GM12801 (cell line): Measurements from ENCODE around the gene EPB41.

ENCODE experiments used
- CTCF ChIP-seq: IDR thresholded peaks from one replicate; pipeline ENCODE4 v1.5.1; 2011; ENCODE audit warnings: control low read depth; ENCODE audit not compliant: insufficient read length; ENCODE audit errors: extremely low read depth

The EPB41 gene

GRCh38 chr1:28976248-28976647, 61.9 kb downstream of the EPB41 start:
- no peak for TF ChIP-seq CTCF

DNA sequence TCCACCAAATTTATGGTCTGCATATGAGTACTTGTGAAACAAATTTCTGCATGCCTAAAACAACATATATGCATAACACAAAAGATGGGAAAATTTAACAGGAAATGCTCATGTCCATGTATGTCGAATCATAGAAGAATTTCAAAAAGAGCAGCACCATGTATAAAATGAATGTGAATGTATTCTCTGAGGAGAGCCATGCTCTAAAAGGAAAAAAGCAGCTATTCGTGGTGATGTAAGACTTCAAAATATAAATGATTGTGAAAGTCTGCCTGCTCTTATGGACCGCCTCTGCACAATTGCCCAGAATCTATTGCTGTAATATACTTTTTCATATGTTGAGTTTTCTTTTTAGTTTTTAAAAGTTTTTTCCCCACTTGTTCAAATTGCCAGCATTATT, 66.8 kb downstream of the EPB41 start:
- no peak for TF ChIP-seq CTCF

- TF ChIP-seq CTCF, result no peak
Observed at GRCh38 chr1:28982198-28982597, 67.8 kb downstream of the EPB41 start.

DNA sequence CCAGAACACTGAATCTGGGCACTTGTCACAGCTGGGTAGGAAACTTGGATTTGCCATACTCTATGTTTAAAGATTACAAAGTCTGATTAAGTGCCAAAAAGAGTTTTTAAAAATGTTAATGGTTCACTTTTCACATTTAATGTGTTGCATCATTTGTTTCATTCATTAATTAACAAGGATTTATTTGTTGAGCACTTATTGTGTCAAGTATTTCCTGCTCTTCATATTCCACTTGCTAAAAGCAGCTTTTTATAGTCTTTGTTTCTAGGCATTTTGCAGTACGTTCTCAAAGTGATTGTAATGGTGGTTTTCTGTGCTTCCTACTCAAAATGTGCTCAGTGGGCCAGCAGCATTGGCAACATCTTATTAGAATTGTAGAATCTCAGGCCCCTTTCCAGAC, 68.7 kb downstream of the EPB41 start:
- TF ChIP-seq CTCF, result no peak

GRCh38 chr1:28983509-28984310, 69.3 kb downstream of the EPB41 start:
- TF ChIP-seq CTCF, result no peak

DNA sequence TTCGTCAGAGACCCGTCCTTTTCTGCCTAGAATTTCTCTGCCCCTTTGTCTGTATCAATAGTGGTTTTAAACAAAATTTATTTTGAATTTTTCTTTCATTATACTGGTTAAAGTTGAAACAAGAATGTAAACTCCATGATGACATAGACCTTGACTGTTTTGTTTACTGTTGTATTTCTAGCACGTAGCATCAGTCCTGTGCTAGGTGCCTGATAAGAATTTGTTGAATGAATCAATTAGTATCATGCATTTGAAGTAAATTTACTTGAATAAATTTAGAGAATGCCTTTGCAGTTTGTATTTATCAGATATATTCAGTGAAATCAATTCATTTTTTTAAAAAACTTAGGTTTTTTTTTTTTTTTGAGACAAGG, 69.9 kb downstream of the EPB41 start:
- no peak for TF ChIP-seq CTCF

- TF ChIP-seq CTCF, result no peak
Observed at GRCh38 chr1:28985427-28985826, 71.1 kb downstream of the EPB41 start.
